Measurements from ENCODE around the gene SIX1. TPM values are rescaled to one million over a fixed set of nuclear protein-coding genes. Genes with fewer than 3 reads are reported as not detected.

SIX1 gene
- total RNA-seq, 1 donor from 2014 or later = 42.4 TPM

- DNase-seq = peak; percentile 85
These were observed 6.0 kb upstream of the SIX1 start for GRCh38 chr14:60655119-60655897.

- DNase-seq = peak; percentile 66
These were observed 5.1 kb upstream of the SIX1 start for GRCh38 chr14:60654334-60654821.

- no peak for DNase-seq
These were observed 4.5 kb upstream of the SIX1 start for GRCh38 chr14:60653701-60654161.

- DNase-seq = peak; percentile 78
These were observed 3.7 kb upstream of the SIX1 start for GRCh38 chr14:60652674-60653651.

- DNase-seq = peak; percentile 64
These were observed 2.8 kb upstream of the SIX1 start for GRCh38 chr14:60651796-60652673.

GRCh38 chr14:60651086-60651795 lies 2.0 kb upstream of the SIX1 start:
- DNase-seq = peak; percentile 91

- DNase-seq = peak; percentile 79
These were observed 1.2 kb upstream of the SIX1 start for GRCh38 chr14:60650373-60650961.

GRCh38 chr14:60649875-60650372 lies 647 bp upstream of the SIX1 start:
- DNase-seq = peak; percentile 87

GRCh38 chr14:60648249-60648933 lies 886 bp downstream of the SIX1 start:
- DNase-seq = peak; percentile 47

GRCh38 chr14:60647837-60648248 lies 1.4 kb downstream of the SIX1 start:
- no peak for DNase-seq

GRCh38 chr14:60647081-60647836 lies 2.0 kb downstream of the SIX1 start:
- DNase-seq = peak; percentile 69

GRCh38 chr14:60646226-60646818 lies 3.0 kb downstream of the SIX1 start:
- DNase-seq = peak; percentile 85

- peak; percentile 37 for DNase-seq
These were observed 4.0 kb downstream of the SIX1 start for GRCh38 chr14:60645126-60645741.

GRCh38 chr14:60644666-60645065 lies 4.6 kb downstream of the SIX1 start:
- DNase-seq = peak; percentile 32

GRCh38 chr14:60643463-60644314 lies 5.6 kb downstream of the SIX1 start:
- DNase-seq = peak; percentile 54

GRCh38 chr14:60643141-60643462 lies 6.2 kb downstream of the SIX1 start:
- DNase-seq = peak; percentile 53
